Measurements from ENCODE around the gene DSPP.

DNA sequence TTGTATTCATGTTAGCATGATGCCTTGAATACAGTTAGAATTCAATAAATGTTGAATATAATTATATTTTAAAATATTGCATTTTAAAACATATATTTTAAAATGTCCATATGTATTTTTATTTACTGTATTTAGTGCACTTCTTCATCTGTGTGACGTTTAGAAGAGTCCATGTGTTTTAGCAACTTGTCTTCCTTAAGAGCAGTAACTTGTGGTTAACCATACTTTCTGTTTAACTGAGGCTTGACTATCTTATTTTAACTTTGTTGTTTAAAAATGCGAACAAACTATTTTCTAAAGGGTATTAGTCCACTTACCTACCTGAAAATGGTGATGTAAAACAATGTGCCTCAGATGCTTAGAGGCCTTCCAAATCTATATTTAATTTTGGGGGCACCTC is 42.6 kb downstream of the DSPP start:
- no peak for TF ChIP-seq POLR2A (IDR thresholded peaks at IDR 0.05)
- TF ChIP-seq, protein P1, sequence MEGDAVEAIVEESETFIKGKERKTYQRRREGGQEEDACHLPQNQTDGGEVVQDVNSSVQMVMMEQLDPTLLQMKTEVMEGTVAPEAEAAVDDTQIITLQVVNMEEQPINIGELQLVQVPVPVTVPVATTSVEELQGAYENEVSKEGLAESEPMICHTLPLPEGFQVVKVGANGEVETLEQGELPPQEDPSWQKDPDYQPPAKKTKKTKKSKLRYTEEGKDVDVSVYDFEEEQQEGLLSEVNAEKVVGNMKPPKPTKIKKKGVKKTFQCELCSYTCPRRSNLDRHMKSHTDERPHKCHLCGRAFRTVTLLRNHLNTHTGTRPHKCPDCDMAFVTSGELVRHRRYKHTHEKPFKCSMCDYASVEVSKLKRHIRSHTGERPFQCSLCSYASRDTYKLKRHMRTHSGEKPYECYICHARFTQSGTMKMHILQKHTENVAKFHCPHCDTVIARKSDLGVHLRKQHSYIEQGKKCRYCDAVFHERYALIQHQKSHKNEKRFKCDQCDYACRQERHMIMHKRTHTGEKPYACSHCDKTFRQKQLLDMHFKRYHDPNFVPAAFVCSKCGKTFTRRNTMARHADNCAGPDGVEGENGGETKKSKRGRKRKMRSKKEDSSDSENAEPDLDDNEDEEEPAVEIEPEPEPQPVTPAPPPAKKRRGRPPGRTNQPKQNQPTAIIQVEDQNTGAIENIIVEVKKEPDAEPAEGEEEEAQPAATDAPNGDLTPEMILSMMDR (IDR thresholded peaks at IDR 0.05), result no peak
- TF ChIP-seq EP300 (IDR thresholded peaks at IDR 0.05), result no peak

Data from tibial nerve (tissue), 4 donors.